Smooth muscle cell (in vitro differentiated cells): ENCODE results near the gene BEAN1. TPM values are rescaled to one million over a fixed set of nuclear protein-coding genes. Genes with fewer than 3 reads are reported as not detected.

Source experiments
- DNase-seq: peaks from one replicate; lab custom pipeline; 2025; ENCODE audit not compliant: unreplicated experiment; lab: John Stamatoyannopoulos, UW
- H2AFZ ChIP-seq: fragments of 200-600 bp; sonication (generic); 2 replicates; pipeline ENCODE4 v1.6.0; 2016; ENCODE audit warnings: antibody characterized with exemption, low read depth, mild to moderate bottlenecking
- H3F3A ChIP-seq: fragments of 200-600 bp; sonication (generic); 2 replicates; pipeline ENCODE4 v1.6.0; 2017; ENCODE audit warnings: antibody characterized with exemption, low read depth
- H3K27ac ChIP-seq: fragments of 200-600 bp; sonication (generic); 2 replicates; pipeline ENCODE4 v1.5.1; 2016; ENCODE audit warnings: low read depth, mild to moderate bottlenecking
- H3K27me3 ChIP-seq: fragments of 200-600 bp; sonication (generic); 2 replicates; pipeline ENCODE4 v1.6.1; 2016; ENCODE audit warnings: low read depth, mild to moderate bottlenecking
- H3K36me3 ChIP-seq: fragments of 200-600 bp; sonication (generic); 2 replicates; pipeline ENCODE4 v1.5.1; 2016; ENCODE audit warnings: low read depth
- H3K4me1 ChIP-seq: fragments of 200-600 bp; sonication (generic); 2 replicates; pipeline ENCODE4 v1.5.1; 2016; ENCODE audit warnings: low read depth
- H3K4me2 ChIP-seq: fragments of 200-600 bp; sonication (generic); 2 replicates; pipeline ENCODE4 v1.6.0; 2016; ENCODE audit warnings: mild to moderate bottlenecking
- H3K4me3 ChIP-seq: fragments of 200-600 bp; sonication (generic); 2 replicates; pipeline ENCODE4 v1.5.1; 2016; ENCODE audit warnings: mild to moderate bottlenecking
- H3K79me2 ChIP-seq: fragments of 200-600 bp; sonication (generic); 2 replicates; pipeline ENCODE4 v1.6.0; 2016; ENCODE audit warnings: low read depth, mild to moderate bottlenecking
- H3K9ac ChIP-seq: fragments of 200-600 bp; sonication (generic); 2 replicates; pipeline ENCODE4 v1.6.0; 2016; ENCODE audit warnings: low read depth
- H3K9me3 ChIP-seq: fragments of 200-600 bp; sonication (generic); replicated peaks from 2 replicates; pipeline ENCODE4 v1.5.1; 2016; ENCODE audit warnings: low read depth
- H4K20me1 ChIP-seq: fragments of 200-600 bp; sonication (generic); 2 replicates; pipeline ENCODE4 v1.6.0; 2016; ENCODE audit warnings: low read depth
- WGBS: methylation state at CpG from one replicate; pipeline ENCODE4 v1.1.7; 2016; ENCODE audit warnings: low lambda C conversion rate; 5-methylcytosine and 5-hydroxymethylcytosine counted together
- polyA plus RNA-seq: library from polyadenylated mRNA; unstranded; fragments of >200 nt; fragmentation: Nextera tagmentation; extraction: Ambion mirVana; gene quantifications from 2 replicates; pipeline ENCODE4 v1.2.1, GENCODE V29; 2016
- total RNA-seq: library from RNA; depleted of rRNA; stranded (reverse); fragments of >200 nt; gene quantifications from 2 replicates; pipeline ENCODE4 v1.2.3, GENCODE V29; 2014
- TF ChIP-seq, protein P1 (sequence below): fragments of 200-600 bp; sonication (generic); IDR thresholded peaks from 2 replicates; pipeline ENCODE4 v1.5.1; 2017; ENCODE audit warnings: borderline replicate concordance, mild to moderate bottlenecking, antibody characterized with exemption; ENCODE audit not compliant: insufficient read depth, poor library complexity, severe bottlenecking

BEAN1 gene
- total and polyA plus RNA-seq, 2 experiments from 2014 or later, result 0.94 to 4.9 TPM

DNA sequence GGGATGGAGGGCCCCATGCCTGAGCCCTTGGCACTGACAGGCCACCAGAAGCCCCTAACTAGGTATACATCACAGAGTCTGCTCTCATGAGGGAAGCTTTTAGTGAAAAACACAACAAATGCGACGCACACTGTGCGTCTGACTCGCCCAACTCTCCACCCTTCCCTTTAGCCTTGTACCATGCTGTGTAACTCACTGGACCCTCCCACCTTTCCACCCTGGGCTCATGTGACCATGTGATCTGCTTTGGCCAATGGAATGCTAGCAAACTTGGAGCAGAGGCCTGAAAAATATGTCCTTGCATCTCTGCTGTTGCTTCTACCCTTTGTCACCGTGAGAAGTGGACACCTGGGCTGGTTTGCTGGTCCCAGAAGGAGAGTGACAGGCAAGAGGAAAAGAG, 101.2 kb downstream of the BEAN1 start:
- TF ChIP-seq, protein P1, sequence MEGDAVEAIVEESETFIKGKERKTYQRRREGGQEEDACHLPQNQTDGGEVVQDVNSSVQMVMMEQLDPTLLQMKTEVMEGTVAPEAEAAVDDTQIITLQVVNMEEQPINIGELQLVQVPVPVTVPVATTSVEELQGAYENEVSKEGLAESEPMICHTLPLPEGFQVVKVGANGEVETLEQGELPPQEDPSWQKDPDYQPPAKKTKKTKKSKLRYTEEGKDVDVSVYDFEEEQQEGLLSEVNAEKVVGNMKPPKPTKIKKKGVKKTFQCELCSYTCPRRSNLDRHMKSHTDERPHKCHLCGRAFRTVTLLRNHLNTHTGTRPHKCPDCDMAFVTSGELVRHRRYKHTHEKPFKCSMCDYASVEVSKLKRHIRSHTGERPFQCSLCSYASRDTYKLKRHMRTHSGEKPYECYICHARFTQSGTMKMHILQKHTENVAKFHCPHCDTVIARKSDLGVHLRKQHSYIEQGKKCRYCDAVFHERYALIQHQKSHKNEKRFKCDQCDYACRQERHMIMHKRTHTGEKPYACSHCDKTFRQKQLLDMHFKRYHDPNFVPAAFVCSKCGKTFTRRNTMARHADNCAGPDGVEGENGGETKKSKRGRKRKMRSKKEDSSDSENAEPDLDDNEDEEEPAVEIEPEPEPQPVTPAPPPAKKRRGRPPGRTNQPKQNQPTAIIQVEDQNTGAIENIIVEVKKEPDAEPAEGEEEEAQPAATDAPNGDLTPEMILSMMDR, result no peak
- no peak for DNase-seq
- Histone ChIP-seq H3K9ac (no peak overlapping the region), H3K79me2 (no peaks in the 10 kb centered on the region), H3K27ac (no peak overlapping the region), H3K27me3 (no peaks in the 10 kb centered on the region), H3K4me3 (no peak overlapping the region), H3K36me3 (no peaks in the 10 kb centered on the region), H3K9me3 (no peaks in the 10 kb centered on the region), H3K4me2 (no peak overlapping the region), H2AFZ (no peak overlapping the region), H4K20me1 (no peaks in the 10 kb centered on the region), H3F3A (no peaks in the 10 kb centered on the region), H3K4me1 (peaks cover 5% of the 10 kb centered on the region)
- 94% methylated on average over 5 of the region's 5 CpGs for WGBS

DNA sequence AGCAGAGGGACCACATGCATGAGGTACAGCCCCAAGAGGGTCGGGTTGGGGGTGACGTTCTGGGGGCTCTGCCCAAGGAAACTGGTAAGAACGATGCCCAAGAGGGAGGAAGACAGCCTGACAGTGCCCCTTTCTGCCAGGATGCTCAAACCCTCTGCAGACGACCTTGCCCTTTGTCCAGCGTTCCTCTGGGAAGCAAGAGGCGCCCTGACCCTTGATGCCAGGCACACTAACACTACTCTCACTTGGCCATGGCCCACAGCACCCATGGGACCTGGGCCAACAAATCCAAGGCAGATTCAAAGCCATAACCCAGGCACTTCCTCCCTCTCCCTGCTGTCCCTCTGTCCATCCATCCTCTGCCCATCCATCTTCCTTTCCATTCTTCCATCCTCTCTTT, 102.4 kb downstream of the BEAN1 start:
- H3K4me1 ChIP-seq, result peaks cover 5% of the 10 kb centered on the region
- no peak overlapping the region for H3K4me3 ChIP-seq
- no peak overlapping the region for H3K27ac ChIP-seq
- H4K20me1 ChIP-seq, result no peaks in the 10 kb centered on the region
- H3K27me3 ChIP-seq, result no peaks in the 10 kb centered on the region
- H3K36me3 ChIP-seq, result no peaks in the 10 kb centered on the region
- no peak overlapping the region for H3K4me2 ChIP-seq
- TF ChIP-seq, protein P1, result no peak
- H3K79me2 ChIP-seq, result no peaks in the 10 kb centered on the region
- no peak for DNase-seq
- WGBS, result 86% methylated on average over 6 of the region's 6 CpGs
- H2AFZ ChIP-seq, result no peak overlapping the region
- no peak overlapping the region for H3K9ac ChIP-seq
- no peaks in the 10 kb centered on the region for H3K9me3 ChIP-seq
- no peaks in the 10 kb centered on the region for H3F3A ChIP-seq

Other genes starting within 250 kb of the BEAN1 start
- gene CDH5, start 60.6 kb upstream of the BEAN1 start, total RNA-seq, result not detected in 2 replicates
- not detected in 2 replicates for gene CDH5, start 60.6 kb upstream of the BEAN1 start, polyA plus RNA-seq
- gene TK2, start 122.8 kb downstream of the BEAN1 start, total RNA-seq, result 9.7 and 10.8 TPM in 2 replicates
- gene TK2, start 122.8 kb downstream of the BEAN1 start, polyA plus RNA-seq, result 6.4 and 7.3 TPM in 2 replicates
- 49.4 and 78.1 TPM in 2 replicates for gene CKLF, start 125.3 kb downstream of the BEAN1 start, total RNA-seq
- 61.5 and 68.4 TPM in 2 replicates for gene CKLF, start 125.3 kb downstream of the BEAN1 start, polyA plus RNA-seq
- 0.27 and 2.6 TPM in 2 replicates for gene CMTM1, start 139.1 kb downstream of the BEAN1 start, total RNA-seq
- gene CMTM1, start 139.1 kb downstream of the BEAN1 start, polyA plus RNA-seq, result 2.5 and 2.6 TPM in 2 replicates
- gene CMTM2, start 152.2 kb downstream of the BEAN1 start, total RNA-seq, result not detected in 2 replicates
- 0.60 TPM in 1 of 2 replicates, not detected in the other for gene CMTM2, start 152.2 kb downstream of the BEAN1 start, polyA plus RNA-seq
- gene CMTM3, start 177.4 kb downstream of the BEAN1 start, total RNA-seq, result 21.8 and 36.6 TPM in 2 replicates
- gene CMTM3, start 177.4 kb downstream of the BEAN1 start, polyA plus RNA-seq, result 57.3 and 57.8 TPM in 2 replicates